GM18519 (cell line): ENCODE measurements around the gene SDCCAG8.

ENCODE experiments used
- ATAC-seq: cut with Tn5 transposase; IDR thresholded peaks from one replicate; pipeline ENCODE4 v1.9.1; 2021; ENCODE audit warnings: mild to moderate bottlenecking, moderate library complexity; ENCODE audit not compliant: unreplicated experiment, low FRiP score

Gene SDCCAG8

GRCh38 chr1:243529512-243529911 lies 273.7 kb downstream of the SDCCAG8 start:
- ATAC-seq, result no peak

DNA sequence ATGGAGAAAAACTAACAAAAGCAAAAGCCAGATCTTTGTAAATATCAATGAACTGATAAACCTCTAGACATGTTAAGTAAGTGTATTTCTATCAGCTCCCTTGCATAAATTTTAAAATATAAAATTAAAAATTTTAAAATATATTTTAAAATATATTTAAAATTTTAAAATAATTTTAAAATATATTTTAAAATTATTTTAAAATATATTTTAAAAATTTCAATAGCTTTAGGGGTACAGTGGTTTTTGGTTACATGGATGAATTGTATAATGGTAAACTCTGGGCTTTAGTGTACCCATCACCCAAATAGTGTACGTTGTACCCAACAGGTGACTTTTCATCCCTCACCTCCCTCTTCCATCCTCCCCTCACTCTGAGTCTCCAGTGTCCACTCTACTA lies 279.2 kb downstream of the SDCCAG8 start:
- no peak for ATAC-seq

- ATAC-seq, result no peak
These were observed 283.8 kb downstream of the SDCCAG8 start for GRCh38 chr1:243539636-243540035.

GRCh38 chr1:243542739-243543415 lies 287.0 kb downstream of the SDCCAG8 start:
- no peak for ATAC-seq

DNA sequence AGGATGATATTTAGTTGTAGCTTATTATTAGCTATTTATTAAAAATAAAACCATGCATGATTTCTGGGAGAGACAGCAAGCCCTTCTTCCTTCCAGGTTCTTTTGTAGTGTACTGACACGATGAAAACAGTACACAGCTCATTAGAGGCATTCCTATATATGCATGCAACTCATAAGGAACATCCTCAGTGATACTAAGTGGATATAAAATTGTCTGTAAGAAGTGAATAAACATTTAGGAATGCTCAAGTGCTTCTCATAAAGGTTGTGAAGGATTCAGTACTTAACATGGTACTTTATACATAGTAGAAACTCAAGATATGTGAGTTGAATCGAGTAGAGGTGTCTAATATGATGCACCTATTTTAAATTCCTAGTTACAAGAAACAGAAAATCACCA lies 287.7 kb downstream of the SDCCAG8 start:
- ATAC-seq, result no peak

GRCh38 chr1:243546457-243546856 lies 290.6 kb downstream of the SDCCAG8 start:
- ATAC-seq, result no peak

- no peak for ATAC-seq
These were observed 292.1 kb downstream of the SDCCAG8 start for GRCh38 chr1:243547891-243548290.

DNA sequence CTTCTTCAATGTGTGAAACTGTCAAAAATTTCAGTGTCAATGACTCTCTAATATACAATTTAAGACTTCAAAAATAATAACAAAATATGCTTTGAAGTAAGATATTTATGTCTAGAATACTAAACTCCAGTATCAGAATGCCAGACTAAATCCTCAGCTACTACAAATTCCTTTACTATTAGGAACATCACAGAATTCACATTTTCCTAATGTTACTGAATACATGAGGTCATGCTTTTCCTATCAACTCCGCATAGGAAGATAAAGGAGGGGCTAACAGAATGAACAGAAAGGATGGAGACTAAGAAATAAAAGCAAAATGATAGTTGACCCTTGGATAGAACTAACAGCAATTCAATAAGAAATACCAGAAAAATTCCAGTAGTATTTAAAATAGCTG lies 292.7 kb downstream of the SDCCAG8 start:
- no peak for ATAC-seq

- ATAC-seq, result no peak
These were observed 293.3 kb downstream of the SDCCAG8 start for GRCh38 chr1:243549108-243549507.
